Dermis lymphatic vessel endothelial cell (primary cell): Measurements from ENCODE around the gene JPH4. TPM values are rescaled to one million over a fixed set of nuclear protein-coding genes. Genes with fewer than 3 reads are reported as not detected.

Source experiments
- total RNA-seq: library from RNA; depleted of rRNA; stranded (reverse); fragments of >200 nt; gene quantifications from 2 replicates; pipeline ENCODE4 v1.2.1, GENCODE V29; 2014

JPH4 gene
- total RNA-seq: under 0.01 TPM in 1 of 2 replicates, not detected in the other

DNA sequence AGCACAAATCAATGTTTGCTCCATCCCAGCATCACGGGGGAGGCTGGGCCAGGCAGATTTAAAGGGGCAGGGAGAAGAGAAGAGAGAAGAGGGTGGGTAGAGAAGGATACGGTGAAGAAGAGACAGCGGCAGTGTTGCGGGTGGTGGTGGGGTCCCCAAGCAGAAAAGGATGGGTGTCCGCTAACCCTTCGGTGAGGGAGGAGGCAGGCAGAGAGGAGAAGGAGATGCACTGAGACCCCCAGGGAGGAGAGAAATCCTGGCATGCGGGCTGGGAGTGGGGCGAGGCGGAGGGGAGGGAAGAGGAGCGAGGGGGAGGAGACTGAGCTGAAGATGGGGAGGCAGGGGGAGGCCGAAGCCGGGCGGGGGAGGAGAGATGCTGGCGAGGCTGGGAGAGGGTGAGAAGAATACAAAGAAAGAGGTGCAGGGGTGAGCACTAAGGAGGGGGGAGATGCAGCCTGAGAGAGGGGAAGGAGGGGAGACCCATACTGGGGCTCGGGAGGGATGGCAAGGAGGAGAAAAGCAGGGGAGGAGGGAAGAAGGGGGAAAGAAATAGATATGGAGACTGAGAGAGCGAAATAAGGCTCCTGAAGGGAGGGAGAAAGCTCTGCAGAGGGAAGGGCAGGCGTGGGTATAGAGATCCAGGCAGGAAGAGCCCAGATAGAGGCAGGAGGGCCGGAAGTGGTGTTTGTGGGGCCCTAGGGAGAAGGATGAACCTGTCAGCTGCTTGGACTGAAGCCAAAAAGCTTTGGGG, at the start of gene JPH4:
Gene JPH4, minus strand, starts transcription at position 231 of the 751 bp plus-strand sequence. CDS start 1,337 bp downstream, outside the sequence.

DNA sequence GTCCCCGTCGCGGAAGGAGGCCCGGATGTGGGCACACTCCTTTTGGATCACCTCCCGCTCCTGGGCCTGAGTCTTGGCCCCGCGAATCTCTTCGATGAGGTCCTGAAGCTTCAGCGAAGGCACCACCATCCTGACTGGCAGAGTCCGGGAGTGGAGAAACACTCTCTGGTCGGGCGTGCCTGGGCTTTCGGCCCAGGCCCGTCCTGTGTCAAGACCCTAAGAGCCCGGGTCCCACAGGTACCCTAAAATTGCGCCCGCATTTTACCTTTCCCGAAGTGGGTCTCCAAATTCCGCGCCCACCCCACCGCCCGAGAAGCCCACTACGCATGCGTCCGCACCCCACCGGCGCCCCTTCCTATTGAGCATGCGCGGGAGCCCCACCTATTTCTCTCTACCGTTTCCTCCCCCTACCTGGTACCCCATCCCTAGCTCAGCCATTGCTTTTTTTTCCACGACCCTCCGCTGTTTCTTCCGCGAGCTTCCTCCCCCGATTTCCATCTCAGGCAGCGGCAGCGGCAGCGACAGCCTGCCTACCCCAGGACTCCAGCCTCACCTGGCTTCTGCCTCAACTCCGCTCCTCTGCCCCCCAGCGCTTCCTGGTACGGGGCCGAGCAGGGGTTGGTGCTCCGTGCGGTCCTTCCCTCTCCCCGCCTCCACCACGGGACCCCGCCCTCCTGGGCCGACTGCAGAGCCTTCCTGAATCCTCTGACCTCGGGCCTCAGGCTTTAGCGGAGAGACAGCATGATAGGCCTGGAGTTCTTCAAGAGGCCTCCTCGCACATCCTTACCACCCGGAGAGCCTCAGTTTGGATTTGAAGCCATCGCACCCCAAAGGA, 11.2 kb downstream of the JPH4 start, which contains the start of gene AP1G2:
Gene AP1G2, minus strand, starts transcription at position 606 of the 835 bp plus-strand sequence. Its CDS starts 477 bp downstream, at position 129.

DNA sequence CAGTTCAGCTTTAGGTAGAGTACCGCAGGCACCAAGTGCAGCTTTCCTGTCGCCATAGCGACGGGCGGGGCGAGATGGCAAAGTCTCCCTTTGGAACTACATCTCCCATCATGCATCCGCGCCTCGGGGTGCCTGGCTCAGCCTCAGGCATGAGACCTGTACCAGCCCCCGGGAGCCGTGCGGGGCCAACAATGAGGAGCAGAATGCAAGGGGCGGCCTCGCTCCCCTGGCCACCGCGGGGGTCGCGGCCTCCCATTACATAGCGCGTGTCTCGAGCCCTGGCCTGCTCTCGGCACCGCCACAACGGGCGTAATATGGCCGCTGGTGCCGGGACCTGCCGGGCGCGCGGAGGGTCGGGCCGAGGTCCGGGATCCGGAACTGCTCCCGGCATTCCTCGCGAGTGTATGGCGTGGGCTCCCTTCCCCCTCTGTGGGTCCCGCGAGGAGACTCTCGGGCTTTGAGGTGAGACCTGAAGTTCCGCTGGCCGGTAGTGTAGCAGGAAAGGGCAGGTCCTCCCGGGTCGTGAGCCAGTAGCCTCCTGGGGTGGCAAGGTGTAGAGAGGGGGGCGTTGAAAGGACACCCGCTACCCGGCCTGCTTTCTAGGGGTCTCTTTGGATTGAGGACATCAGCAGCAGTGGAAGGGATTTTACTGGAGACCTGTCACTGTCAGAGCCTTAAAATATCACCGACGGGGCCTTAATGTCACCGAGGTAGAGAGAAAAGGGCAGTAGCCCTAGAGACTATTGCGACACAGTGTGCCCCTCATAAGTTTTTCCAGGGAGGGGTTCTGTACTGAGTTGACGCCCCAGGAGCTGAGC, 22.5 kb downstream of the JPH4 start, which contains the start of gene THTPA:
Gene THTPA, plus strand, starts transcription at position 390 of the 818 bp plus-strand sequence. CDS start 487 bp downstream, outside the sequence.

DNA sequence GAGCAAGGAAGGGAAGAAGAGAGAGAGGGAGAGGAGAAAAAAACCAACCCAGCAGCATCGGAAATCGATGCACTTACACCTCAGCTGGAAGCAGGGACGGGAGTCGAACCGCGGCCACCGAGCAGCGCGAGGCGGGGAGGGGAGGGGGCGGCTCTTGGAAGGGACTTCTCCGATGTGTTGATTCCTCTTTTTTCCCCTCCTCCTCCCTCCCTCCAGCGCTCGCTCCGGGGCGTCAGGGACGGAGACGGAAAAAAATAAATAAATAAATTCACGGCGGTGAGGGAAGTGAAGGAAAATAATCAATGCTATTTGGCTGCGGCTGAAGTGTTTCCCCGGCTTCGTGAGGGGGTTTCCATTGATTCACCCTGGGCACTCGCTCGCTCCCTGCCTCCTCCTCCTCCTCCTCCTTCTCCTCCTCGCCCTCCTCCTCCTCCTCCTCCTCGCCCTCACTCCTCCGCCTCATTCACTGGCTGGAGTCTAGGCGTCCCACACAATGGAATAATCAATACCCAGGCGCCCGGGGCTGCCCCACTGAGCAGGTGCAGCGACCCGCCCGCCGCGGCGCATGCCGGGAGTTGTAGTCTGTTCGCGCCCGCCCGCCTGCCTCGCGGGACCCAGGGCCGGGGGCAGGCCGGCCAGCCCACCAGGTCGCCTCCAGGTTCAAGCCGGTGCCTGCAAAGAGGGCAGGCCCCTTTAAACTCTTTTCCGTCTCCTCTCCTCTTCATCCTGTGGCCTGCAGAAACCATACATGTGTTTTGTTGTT, 27.1 kb downstream of the JPH4 start, which contains the start of gene ZFHX2:
Gene ZFHX2, minus strand, starts transcription at position 500 of the 763 bp plus-strand sequence. CDS start 16,440 bp downstream, outside the sequence.

Other genes starting within 250 kb of the JPH4 start
- gene SLC22A17, start 225.9 kb downstream of the JPH4 start, total RNA-seq: 0.11 and 0.17 TPM in 2 replicates
- not detected in 2 replicates for gene EFS, start 213.6 kb downstream of the JPH4 start, total RNA-seq
- not detected in 2 replicates for gene IL25, start 206.0 kb downstream of the JPH4 start, total RNA-seq
- not detected in 2 replicates for gene CMTM5, start 201.7 kb downstream of the JPH4 start, total RNA-seq
- gene MYH6, start 170.5 kb downstream of the JPH4 start, total RNA-seq: not detected in 2 replicates
- gene MYH7, start 143.1 kb downstream of the JPH4 start, total RNA-seq: not detected in 2 replicates
- gene NGDN, start 109.1 kb downstream of the JPH4 start, total RNA-seq: 43.6 and 49.0 TPM in 2 replicates
- gene ZFHX2, start 27.0 kb downstream of the JPH4 start, total RNA-seq: 0.09 and 0.11 TPM in 2 replicates
- gene THTPA, start 22.5 kb downstream of the JPH4 start, total RNA-seq: 7.2 and 7.4 TPM in 2 replicates
- 24.2 and 30.0 TPM in 2 replicates for gene AP1G2, start 11.0 kb downstream of the JPH4 start, total RNA-seq
- gene DHRS2, start 57.6 kb upstream of the JPH4 start, total RNA-seq: 2.9 and 4.1 TPM in 2 replicates